HCT116 (cell line): ENCODE results near the gene CS.

Experiments used
- CEBPB ChIP-seq: IDR thresholded peaks from 2 replicates; pipeline ENCODE4 v1.6.1; 2012; ENCODE audit warnings: low read depth
- CTCF ChIP-seq, 3 experiments: fragments of 200-600 bp in 1 of 3; sonication (generic) in 1 of 3; IDR thresholded peaks in 2 of 3; conservative IDR thresholded peaks in 1 of 3; 2 replicates each; pipeline ENCODE4 v1.5.1; 2012 to 2017; ENCODE audit warnings: low read depth in 2 of 3, low read length in 2 of 3, antibody characterized with exemption in 1 of 3, borderline replicate concordance in 1 of 3, control low read depth in 1 of 3, mild to moderate bottlenecking in 1 of 3, mixed read lengths in 1 of 3, mixed run types in 1 of 3, moderate library complexity in 1 of 3; ENCODE audit not compliant: insufficient read depth in 1 of 3
- ELF1 ChIP-seq: IDR thresholded peaks from 2 replicates; pipeline ENCODE4 v1.6.1; 2012; ENCODE audit warnings: low read depth, borderline replicate concordance
- POLR2A ChIP-seq: IDR thresholded peaks from 2 replicates; pipeline ENCODE4 v1.7.0; 2011; ENCODE audit warnings: borderline replicate concordance; ENCODE audit not compliant: insufficient read depth, insufficient read length; ENCODE audit errors: extremely low read depth
- SP1 ChIP-seq: IDR thresholded peaks from 2 replicates; pipeline ENCODE4 v1.6.1; 2012; ENCODE audit warnings: low read depth

GRCh38 chr12:56223571-56224101 lies 76.5 kb downstream of the CS start:
- TF ChIP-seq ELF1 (no peak), SP1 (no peak), CTCF (IDR thresholded peaks at IDR 0.05 in 2 of 3, conservative IDR thresholded peaks at IDR 0.05 in 1 of 3; ENCODE audit: borderline replicate concordance in 1 of 3, insufficient read depth in 1 of 3, low read depth in 2 of 3, low read length in 2 of 3) (no peak), CEBPB (no peak), POLR2A (peak; percentile 22)
